ENCODE data around the gene PHF21B.

The PHF21B gene

GRCh38 chr22:44990328-44990727, 19.5 kb downstream of the PHF21B start:
- Histone ChIP-seq H3K23ac (ENCODE audit: low read length) (no peak overlapping the region), H2BK15ac (replicated peaks; ENCODE audit: low read depth) (no peak overlapping the region), H3K4me3 (ENCODE audit: low read length) (no peak overlapping the region), H3K36me3 (ENCODE audit: control insufficient read depth, insufficient read depth, low read length) (no peaks in the 10 kb centered on the region), H3K18ac (ENCODE audit: low read length) (no peak overlapping the region), H2AK5ac (ENCODE audit: low read length) (no peak overlapping the region), H3K4me1 (ENCODE audit: control insufficient read depth, low read depth, low read length) (no peaks in the 10 kb centered on the region), H3K4ac (ENCODE audit: low read depth, low read length) (no peak overlapping the region), H3K27ac (ENCODE audit: low read depth, low read length) (no peak overlapping the region), H3K79me1 (ENCODE audit: low read length) (peaks cover 61% of the 10 kb centered on the region), H3K9ac (ENCODE audit: low read length) (no peak overlapping the region), H4K8ac (ENCODE audit: low read depth, low read length) (no peak overlapping the region), H3K56ac (ENCODE audit: low read length) (no peak overlapping the region), H4K5ac (ENCODE audit: low read length) (no peak overlapping the region), H3K79me2 (ENCODE audit: control insufficient read depth, insufficient read depth, low read length) (peaks cover 89% of the 10 kb centered on the region), H2BK5ac (ENCODE audit: low read length) (no peak overlapping the region), H3K27me3 (ENCODE audit: insufficient read depth, low read length, poor library complexity) (no peaks in the 10 kb centered on the region), H3K4me2 (ENCODE audit: low read length) (no peak overlapping the region), H2BK120ac (ENCODE audit: low read depth, low read length) (no peak overlapping the region)
- WGBS (ENCODE audit: extremely low coverage, insufficient coverage, low lambda C conversion rate): no CpG with 5 or more reads among the region's 13 CpGs
- no peak for DNase-seq

- no peaks in the 10 kb centered on the region for H3K36me3 ChIP-seq (ENCODE audit: control insufficient read depth, insufficient read depth, low read length)
- no CpG with 5 or more reads among the region's 5 CpGs for WGBS (ENCODE audit: extremely low coverage, insufficient coverage, low lambda C conversion rate)
These were observed 21.1 kb downstream of the PHF21B start for GRCh38 chr22:44988671-44989070.

GRCh38 chr22:44986926-44987325, 22.9 kb downstream of the PHF21B start:
- no peak overlapping the region for H2BK120ac ChIP-seq (ENCODE audit: low read depth, low read length)

More at GRCh38 chr22:44988671-44989070, 21.1 kb downstream of the PHF21B start:
- Histone ChIP-seq H3K56ac (ENCODE audit: low read length) (no peak overlapping the region), H2AK5ac (ENCODE audit: low read length) (no peak overlapping the region), H3K27me3 (ENCODE audit: insufficient read depth, low read length, poor library complexity) (no peaks in the 10 kb centered on the region), H2BK5ac (ENCODE audit: low read length) (no peak overlapping the region), H3K4me3 (ENCODE audit: low read length) (no peak overlapping the region), H3K79me1 (ENCODE audit: low read length) (peaks cover 64% of the 10 kb centered on the region), H3K4ac (ENCODE audit: low read depth, low read length) (no peak overlapping the region), H3K4me1 (ENCODE audit: control insufficient read depth, low read depth, low read length) (no peaks in the 10 kb centered on the region), H3K23ac (ENCODE audit: low read length) (no peak overlapping the region), H2BK120ac (ENCODE audit: low read depth, low read length) (no peak overlapping the region), H4K8ac (ENCODE audit: low read depth, low read length) (no peak overlapping the region), H2BK15ac (replicated peaks; ENCODE audit: low read depth) (no peak overlapping the region), H3K18ac (ENCODE audit: low read length) (no peak overlapping the region), H3K4me2 (ENCODE audit: low read length) (no peak overlapping the region), H4K5ac (ENCODE audit: low read length) (no peak overlapping the region), H3K9ac (ENCODE audit: low read length) (no peak overlapping the region), H3K79me2 (ENCODE audit: control insufficient read depth, insufficient read depth, low read length) (peaks cover 88% of the 10 kb centered on the region), H3K27ac (ENCODE audit: low read depth, low read length) (no peak overlapping the region)
- no peak for DNase-seq

GRCh38 chr22:44985906-44986527, 23.8 kb downstream of the PHF21B start:
- Histone ChIP-seq H3K56ac (ENCODE audit: low read length) (no peak overlapping the region), H3K23ac (ENCODE audit: low read length) (no peak overlapping the region), H2AK5ac (ENCODE audit: low read length) (no peak overlapping the region), H3K79me2 (ENCODE audit: control insufficient read depth, insufficient read depth, low read length) (peaks cover 81% of the 10 kb centered on the region), H4K8ac (ENCODE audit: low read depth, low read length) (no peak overlapping the region), H3K27ac (ENCODE audit: low read depth, low read length) (no peak overlapping the region), H2BK15ac (replicated peaks; ENCODE audit: low read depth) (no peak overlapping the region), H3K27me3 (ENCODE audit: insufficient read depth, low read length, poor library complexity) (no peaks in the 10 kb centered on the region), H3K4me3 (ENCODE audit: low read length) (no peak overlapping the region), H3K18ac (ENCODE audit: low read length) (no peak overlapping the region), H4K5ac (ENCODE audit: low read length) (no peak overlapping the region), H3K4me1 (ENCODE audit: control insufficient read depth, low read depth, low read length) (no peaks in the 10 kb centered on the region), H3K79me1 (ENCODE audit: low read length) (peaks cover 59% of the 10 kb centered on the region), H3K4ac (ENCODE audit: low read depth, low read length) (no peak overlapping the region), H2BK120ac (ENCODE audit: low read depth, low read length) (no peak overlapping the region), H3K36me3 (ENCODE audit: control insufficient read depth, insufficient read depth, low read length) (no peaks in the 10 kb centered on the region), H3K9ac (ENCODE audit: low read length) (no peak overlapping the region), H3K4me2 (ENCODE audit: low read length) (no peak overlapping the region), H2BK5ac (ENCODE audit: low read length) (no peak overlapping the region)
- WGBS (ENCODE audit: extremely low coverage, insufficient coverage, low lambda C conversion rate): no CpG with 5 or more reads among the region's 4 CpGs
- DNase-seq: no peak

More at GRCh38 chr22:44986926-44987325, 22.9 kb downstream of the PHF21B start:
- WGBS (ENCODE audit: extremely low coverage, insufficient coverage, low lambda C conversion rate): no CpG with 5 or more reads among the region's 5 CpGs
- no peak overlapping the region for H2BK15ac ChIP-seq (replicated peaks; ENCODE audit: low read depth)
- H4K5ac ChIP-seq (ENCODE audit: low read length): no peak overlapping the region
- no peak overlapping the region for H3K9ac ChIP-seq (ENCODE audit: low read length)
- peaks cover 83% of the 10 kb centered on the region for H3K79me2 ChIP-seq (ENCODE audit: control insufficient read depth, insufficient read depth, low read length)
- no peak overlapping the region for H3K56ac ChIP-seq (ENCODE audit: low read length)
- no peak overlapping the region for H3K4me2 ChIP-seq (ENCODE audit: low read length)
- H4K8ac ChIP-seq (ENCODE audit: low read depth, low read length): no peak overlapping the region
- no peaks in the 10 kb centered on the region for H3K27me3 ChIP-seq (ENCODE audit: insufficient read depth, low read length, poor library complexity)
- peaks cover 59% of the 10 kb centered on the region for H3K79me1 ChIP-seq (ENCODE audit: low read length)
- no peak overlapping the region for H3K4me3 ChIP-seq (ENCODE audit: low read length)
- no peak overlapping the region for H2AK5ac ChIP-seq (ENCODE audit: low read length)
- H3K36me3 ChIP-seq (ENCODE audit: control insufficient read depth, insufficient read depth, low read length): no peaks in the 10 kb centered on the region
- H3K18ac ChIP-seq (ENCODE audit: low read length): no peak overlapping the region
- H3K27ac ChIP-seq (ENCODE audit: low read depth, low read length): no peak overlapping the region
- H3K23ac ChIP-seq (ENCODE audit: low read length): no peak overlapping the region
- H2BK5ac ChIP-seq (ENCODE audit: low read length): no peak overlapping the region
- no peak overlapping the region for H3K4ac ChIP-seq (ENCODE audit: low read depth, low read length)
- H3K4me1 ChIP-seq (ENCODE audit: control insufficient read depth, low read depth, low read length): no peaks in the 10 kb centered on the region
- no peak for DNase-seq

- H2BK5ac ChIP-seq (ENCODE audit: low read length): no peak overlapping the region
- H3K27me3 ChIP-seq (ENCODE audit: insufficient read depth, low read length, poor library complexity): no peaks in the 10 kb centered on the region
- H3K4me3 ChIP-seq (ENCODE audit: low read length): no peak overlapping the region
- H3K56ac ChIP-seq (ENCODE audit: low read length): no peak overlapping the region
- no peaks in the 10 kb centered on the region for H3K4me1 ChIP-seq (ENCODE audit: control insufficient read depth, low read depth, low read length)
- H3K79me1 ChIP-seq (ENCODE audit: low read length): peaks cover 54% of the 10 kb centered on the region
- H3K79me2 ChIP-seq (ENCODE audit: control insufficient read depth, insufficient read depth, low read length): peaks cover 72% of the 10 kb centered on the region
- H2AK5ac ChIP-seq (ENCODE audit: low read length): no peak overlapping the region
- H3K23ac ChIP-seq (ENCODE audit: low read length): no peak overlapping the region
- DNase-seq: no peak
- H3K4me2 ChIP-seq (ENCODE audit: low read length): no peak overlapping the region
- no peak overlapping the region for H3K27ac ChIP-seq (ENCODE audit: low read depth, low read length)
- no peak overlapping the region for H4K8ac ChIP-seq (ENCODE audit: low read depth, low read length)
- no peaks in the 10 kb centered on the region for H3K36me3 ChIP-seq (ENCODE audit: control insufficient read depth, insufficient read depth, low read length)
- no CpG with 5 or more reads among the region's 4 CpGs for WGBS (ENCODE audit: extremely low coverage, insufficient coverage, low lambda C conversion rate)
- H4K5ac ChIP-seq (ENCODE audit: low read length): no peak overlapping the region
- H3K18ac ChIP-seq (ENCODE audit: low read length): no peak overlapping the region
- no peak overlapping the region for H3K9ac ChIP-seq (ENCODE audit: low read length)
- H2BK120ac ChIP-seq (ENCODE audit: low read depth, low read length): no peak overlapping the region
- no peak overlapping the region for H2BK15ac ChIP-seq (replicated peaks; ENCODE audit: low read depth)
- no peak overlapping the region for H3K4ac ChIP-seq (ENCODE audit: low read depth, low read length)
These were observed 25.8 kb downstream of the PHF21B start for GRCh38 chr22:44983878-44984482.

GRCh38 chr22:44982445-44982844, 27.4 kb downstream of the PHF21B start:
- no peak for DNase-seq

More at GRCh38 chr22:44982445-44982844, 27.4 kb downstream of the PHF21B start:
- no peak overlapping the region for H4K8ac ChIP-seq (ENCODE audit: low read depth, low read length)
- no peak overlapping the region for H3K18ac ChIP-seq (ENCODE audit: low read length)
- H3K4me3 ChIP-seq (ENCODE audit: low read length): no peak overlapping the region
- no peak overlapping the region for H4K5ac ChIP-seq (ENCODE audit: low read length)
- H3K56ac ChIP-seq (ENCODE audit: low read length): no peak overlapping the region
- H3K4ac ChIP-seq (ENCODE audit: low read depth, low read length): no peak overlapping the region
- H3K9ac ChIP-seq (ENCODE audit: low read length): no peak overlapping the region
- H2BK120ac ChIP-seq (ENCODE audit: low read depth, low read length): no peak overlapping the region
- H3K4me2 ChIP-seq (ENCODE audit: low read length): no peak overlapping the region
- H2BK5ac ChIP-seq (ENCODE audit: low read length): no peak overlapping the region
- H2BK15ac ChIP-seq (replicated peaks; ENCODE audit: low read depth): no peak overlapping the region
- H3K27ac ChIP-seq (ENCODE audit: low read depth, low read length): no peak overlapping the region
- H3K23ac ChIP-seq (ENCODE audit: low read length): no peak overlapping the region
- peaks cover 53% of the 10 kb centered on the region for H3K79me1 ChIP-seq (ENCODE audit: low read length)
- H3K4me1 ChIP-seq (ENCODE audit: control insufficient read depth, low read depth, low read length): no peaks in the 10 kb centered on the region
- H3K79me2 ChIP-seq (ENCODE audit: control insufficient read depth, insufficient read depth, low read length): peaks cover 61% of the 10 kb centered on the region
- WGBS (ENCODE audit: extremely low coverage, insufficient coverage, low lambda C conversion rate): no CpG with 5 or more reads among the region's 9 CpGs
- no peaks in the 10 kb centered on the region for H3K27me3 ChIP-seq (ENCODE audit: insufficient read depth, low read length, poor library complexity)
- H3K36me3 ChIP-seq (ENCODE audit: control insufficient read depth, insufficient read depth, low read length): no peaks in the 10 kb centered on the region
- H2AK5ac ChIP-seq (ENCODE audit: low read length): no peak overlapping the region
